T-cell (primary cell): Measurements from ENCODE around the gene SSBP3. TPM values are rescaled to one million over a fixed set of nuclear protein-coding genes. Genes with fewer than 3 reads are reported as not detected.

Experiments
- ATAC-seq, 4 experiments: fragments of 200-7000 bp in 3 of 4; fragments of 150-1000 bp in 1 of 4; cut with Tn5 transposase; replicated peaks in 1 of 4; 1 replicate in 3 of 4; 2 replicates in 1 of 4; pipeline ENCODE4 v1.10.0; 2021; ENCODE audit warnings: moderate library complexity in 3 of 4, mild to moderate bottlenecking in 2 of 4, moderate number of reproducible peaks in 1 of 4
- CTCF ChIA-PET, 2 donors: fragments of 300-600 bp; sonication (Branson Sonifier 250); formaldehyde crosslinking; loops; one replicate each; lab custom pipeline; 2022; ENCODE audit warnings: antibody characterized with exemption in 2 of 2; lab: Charles Lee
- POLR2A ChIA-PET, 2 donors: fragments of 300-600 bp; sonication (Branson Sonifier 250); formaldehyde crosslinking; loops; one replicate each; lab custom pipeline; 2022; ENCODE audit warnings: antibody characterized with exemption in 2 of 2; lab: Charles Lee
- DNase-seq, 35 experiments: peaks; one replicate each; pipeline versions ENCODE4 v3.0.0 to v3.0.0-alpha.2; 2013 to 2023
- H3K27ac ChIP-seq: one replicate; pipeline ENCODE4 v1.5.1; 2013; ENCODE audit warnings: low read length
- H3K27me3 ChIP-seq, 2 experiments: replicated peaks in 1 of 2; 1 replicate in 1 of 2; 2 replicates in 1 of 2; pipeline versions ENCODE4 v1.6.1 to v1.7.0; 2013; ENCODE audit warnings: low read length in 1 of 2, mixed read lengths in 1 of 2; ENCODE audit not compliant: control insufficient read depth in 2 of 2, insufficient read depth in 2 of 2; ENCODE audit errors: extremely low read depth in 1 of 2
- H3K36me3 ChIP-seq, 2 donors: 1 replicate in 1 of 2; 2 replicates in 1 of 2; pipeline versions ENCODE4 v1.6.1 to v1.7.0; 2013; ENCODE audit warnings: low read length in 1 of 2; ENCODE audit not compliant: control insufficient read depth in 2 of 2, insufficient read depth in 1 of 2; ENCODE audit errors: extremely low read depth in 1 of 2
- H3K4me1 ChIP-seq, 2 experiments: 1 replicate in 1 of 2; 2 replicates in 1 of 2; pipeline versions ENCODE4 v1.6.1 to v1.7.0; 2013; ENCODE audit warnings: low read length in 2 of 2, mixed read lengths in 1 of 2; ENCODE audit not compliant: insufficient read depth in 2 of 2, control insufficient read depth in 1 of 2; ENCODE audit errors: extremely low read depth in 1 of 2
- H3K4me3 ChIP-seq, 2 donors: 1 replicate in 1 of 2; 2 replicates in 1 of 2; pipeline versions ENCODE4 v1.5.1 to v1.7.0; 2013; ENCODE audit warnings: mild to moderate bottlenecking in 2 of 2, low read length in 1 of 2, moderate library complexity in 1 of 2; ENCODE audit not compliant: control insufficient read depth in 1 of 2; ENCODE audit errors: extremely low read depth in 1 of 2
- H3K9me3 ChIP-seq: 2 replicates; pipeline ENCODE4 v1.7.0; 2013
- H3K27ac Mint-ChIP-seq, 2 donors: one replicate each; pipeline ENCODE4 v1.8.0; 2020 to 2021; ENCODE audit warnings: mild to moderate bottlenecking in 2 of 2, mixed read lengths in 2 of 2
- H3K27me3 Mint-ChIP-seq, 2 donors: one replicate each; pipeline ENCODE4 v1.8.0; 2021 to 2022; ENCODE audit warnings: mixed read lengths in 2 of 2
- H3K36me3 Mint-ChIP-seq: one replicate; pipeline ENCODE4 v1.8.0; 2021; ENCODE audit warnings: mixed read lengths
- H3K4me1 Mint-ChIP-seq, 3 donors: one replicate each; pipeline ENCODE4 v1.8.0; 2020 to 2022; ENCODE audit warnings: mixed read lengths in 3 of 3, mild to moderate bottlenecking in 1 of 3
- H3K4me3 Mint-ChIP-seq, 3 donors: one replicate each; pipeline ENCODE4 v1.8.0; 2020 to 2022; ENCODE audit warnings: mild to moderate bottlenecking in 3 of 3, mixed read lengths in 3 of 3, moderate library complexity in 3 of 3
- H3K9me3 Mint-ChIP-seq, 3 donors: one replicate each; pipeline ENCODE4 v1.8.0; 2020 to 2022; ENCODE audit warnings: mixed read lengths in 3 of 3
- whole genome bisulfite sequencing: methylation state at CpG from one replicate; pipeline ENCODE4 v1.1.5; 2013; ENCODE audit warnings: missing lambda C conversion rate; ENCODE audit not compliant: insufficient coverage; 5-methylcytosine and 5-hydroxymethylcytosine counted together
- total RNA-seq, 35 experiments: library from RNA in 6 of 35; stranded (reverse) in 6 of 35; fragments of 120-200 nt in 1 of 35; gene quantifications; one replicate each; pipeline versions ENCODE4 v1.2.1 to v1.2.4 and lab custom pipeline; 2013 to 2026

The SSBP3 gene
- total RNA-seq, 5 donors from 2014 or later (not counting 1 experiment from before 2014, with no cell fraction given) = 51.5 to 84.5 (median 69.2) TPM

DNA sequence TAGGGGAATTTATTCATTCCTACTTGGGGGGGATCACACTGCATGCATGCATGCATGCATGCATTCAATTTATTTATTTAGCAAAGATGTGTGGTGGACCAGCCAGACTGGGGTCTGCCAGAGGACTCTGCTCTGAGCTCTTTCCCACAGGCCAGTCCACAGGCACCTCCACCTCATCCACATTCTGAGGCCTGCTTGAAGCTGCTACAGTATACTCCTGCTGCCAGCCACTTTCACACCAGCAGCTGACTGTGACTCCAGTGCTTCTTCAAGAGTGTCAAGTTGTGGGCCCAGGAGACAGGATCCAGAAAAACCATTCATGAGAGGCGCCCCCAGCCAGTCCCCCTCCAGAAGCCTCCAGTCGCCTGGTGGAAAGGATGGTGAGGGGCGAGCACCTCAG is 30.9 kb downstream of the SSBP3 start:
- CTCF ChIA-PET = no interaction called here

DNA sequence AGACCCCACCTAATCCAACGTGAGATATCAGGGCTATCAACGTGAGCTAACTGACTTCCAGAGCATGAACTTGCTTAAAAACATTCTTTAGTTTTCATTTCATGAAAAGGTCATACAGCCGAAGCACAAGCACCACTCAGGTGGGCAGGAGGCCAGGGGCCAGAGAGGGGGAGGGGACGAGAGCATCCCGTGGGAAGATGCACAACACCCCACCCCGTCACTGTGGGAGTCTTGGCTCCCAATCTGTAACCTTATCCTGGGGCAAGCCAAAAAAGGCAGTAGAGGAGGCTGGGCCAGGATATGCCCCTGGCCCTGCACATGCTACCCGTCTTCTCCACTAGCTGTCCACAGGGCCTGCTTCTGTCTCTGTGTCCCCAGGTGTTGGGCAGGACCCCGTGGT is 31.4 kb downstream of the SSBP3 start:
- Histone ChIP-seq H3K4me1 (peaks cover 36 to 82% of the 10 kb centered on the region in 2 experiments), H3K4me3 (no peak overlapping the region), H3K9me3 (no peaks in the 10 kb centered on the region), H3K27ac (no peak overlapping the region), H3K36me3 (peaks cover 0 to 8% of the 10 kb centered on the region in 2 donors), H3K27me3 (no peaks in the 10 kb centered on the region)
- peak overlapping the region in 1 of 3 donors; percentile 15 for H3K4me3 Mint-ChIP-seq
- ChIA-PET POLR2A (no interaction called here), CTCF (no interaction called here)
- DNase-seq (no peak), ATAC-seq (no peak)
- no peaks in the 10 kb centered on the region for H3K27me3 Mint-ChIP-seq
- H3K27ac Mint-ChIP-seq = no peak overlapping the region
- H3K9me3 Mint-ChIP-seq = no peaks in the 10 kb centered on the region
- H3K4me1 Mint-ChIP-seq = peaks cover 86 to 95% (median 90%) of the 10 kb centered on the region in 3 donors
- 84% methylated on average over 7 of the region's 8 CpGs for WGBS
- peaks cover 21% of the 10 kb centered on the region for H3K36me3 Mint-ChIP-seq

More for the DNA sequence above, 30.9 kb downstream of the SSBP3 start:
- H3K36me3 Mint-ChIP-seq = peaks cover 16% of the 10 kb centered on the region
- H3K4me1 ChIP-seq = peaks cover 37 to 88% of the 10 kb centered on the region in 2 experiments
- H3K36me3 ChIP-seq = peaks cover 0 to 11% of the 10 kb centered on the region in 2 donors
- no peak for DNase-seq
- ATAC-seq = no peak
- no peak overlapping the region for H3K4me3 ChIP-seq
- H3K27ac ChIP-seq = no peak overlapping the region
- no CpG with 5 or more reads among the region's 3 CpGs for WGBS
- no peak overlapping the region for H3K4me3 Mint-ChIP-seq
- H3K9me3 ChIP-seq = no peaks in the 10 kb centered on the region
- no peaks in the 10 kb centered on the region for H3K27me3 Mint-ChIP-seq
- peak overlapping the region in 1 of 2 donors; percentile 12 for H3K27ac Mint-ChIP-seq
- POLR2A ChIA-PET = no interaction called here
- H3K9me3 Mint-ChIP-seq = no peaks in the 10 kb centered on the region
- H3K27me3 ChIP-seq = no peaks in the 10 kb centered on the region
- peaks cover 88 to 95% (median 90%) of the 10 kb centered on the region in 3 donors for H3K4me1 Mint-ChIP-seq

DNA sequence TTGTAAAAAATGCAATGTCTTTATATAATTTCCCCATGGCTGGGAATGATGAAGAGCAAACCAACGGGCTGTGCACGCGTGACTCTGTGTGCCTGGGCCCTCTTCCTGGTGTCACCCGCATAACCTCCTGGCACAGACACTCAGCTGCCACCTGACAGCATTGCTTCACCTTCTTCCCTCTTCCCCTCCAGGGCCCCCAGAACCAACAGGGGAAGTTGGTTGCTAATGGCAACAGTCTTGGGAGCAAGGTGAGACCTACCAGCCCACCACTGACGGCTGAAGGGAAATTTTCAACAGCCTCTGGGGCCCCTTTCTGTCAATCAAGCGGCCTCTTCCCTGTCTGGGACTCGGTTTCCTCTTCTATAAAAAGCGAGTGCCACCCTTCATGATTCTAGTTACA is 33.2 kb downstream of the SSBP3 start:
- 58% methylated on average over 2 of the region's 8 CpGs for WGBS
- CTCF ChIA-PET = no interaction called here
- Mint-ChIP-seq H3K27ac (peak overlapping the region; percentile 6 to 66), H3K4me3 (peak overlapping the region in 1 of 3 donors; percentile 43), H3K27me3 (no peaks in the 10 kb centered on the region), H3K36me3 (peaks cover 15% of the 10 kb centered on the region), H3K9me3 (no peaks in the 10 kb centered on the region), H3K4me1 (peaks cover 76 to 89% (median 78%) of the 10 kb centered on the region in 3 donors)
- DNase-seq = peak in 7 of 35 experiments; percentile 8 to 45 (median 18)
- H3K27me3 ChIP-seq = no peaks in the 10 kb centered on the region
- H3K27ac ChIP-seq = no peak overlapping the region
- peaks cover 0 to 3% of the 10 kb centered on the region in 2 donors for H3K36me3 ChIP-seq
- peak in 1 of 4 experiments; percentile 78 for ATAC-seq
- H3K4me1 ChIP-seq = peaks cover 33 to 65% of the 10 kb centered on the region in 2 experiments
- H3K4me3 ChIP-seq = peak overlapping the region in 1 of 2 donors; percentile 33
- POLR2A ChIA-PET = no interaction called here
- no peaks in the 10 kb centered on the region for H3K9me3 ChIP-seq

DNA sequence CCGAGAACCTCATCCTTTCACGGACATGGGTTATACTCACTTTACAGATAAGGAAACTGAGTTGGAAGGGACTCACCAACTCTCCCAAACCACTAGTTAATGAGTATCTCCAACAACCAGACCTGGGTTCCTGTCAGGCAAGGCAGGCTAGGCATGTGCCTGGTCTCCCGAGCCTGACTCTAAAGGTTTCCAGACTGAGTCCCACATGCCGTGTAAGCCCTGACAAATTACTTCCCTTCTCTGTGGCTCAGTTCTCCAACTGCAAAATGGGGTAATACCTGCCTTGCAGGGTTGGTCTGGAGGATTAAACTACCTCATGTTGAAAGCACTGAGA is 34.3 kb downstream of the SSBP3 start:
- no peak overlapping the region for H3K27ac ChIP-seq
- peak overlapping the region in 1 of 2 donors; percentile 66 for H3K27ac Mint-ChIP-seq
- peak overlapping the region in 1 of 3 donors; percentile 41 for H3K4me3 Mint-ChIP-seq

DNA sequence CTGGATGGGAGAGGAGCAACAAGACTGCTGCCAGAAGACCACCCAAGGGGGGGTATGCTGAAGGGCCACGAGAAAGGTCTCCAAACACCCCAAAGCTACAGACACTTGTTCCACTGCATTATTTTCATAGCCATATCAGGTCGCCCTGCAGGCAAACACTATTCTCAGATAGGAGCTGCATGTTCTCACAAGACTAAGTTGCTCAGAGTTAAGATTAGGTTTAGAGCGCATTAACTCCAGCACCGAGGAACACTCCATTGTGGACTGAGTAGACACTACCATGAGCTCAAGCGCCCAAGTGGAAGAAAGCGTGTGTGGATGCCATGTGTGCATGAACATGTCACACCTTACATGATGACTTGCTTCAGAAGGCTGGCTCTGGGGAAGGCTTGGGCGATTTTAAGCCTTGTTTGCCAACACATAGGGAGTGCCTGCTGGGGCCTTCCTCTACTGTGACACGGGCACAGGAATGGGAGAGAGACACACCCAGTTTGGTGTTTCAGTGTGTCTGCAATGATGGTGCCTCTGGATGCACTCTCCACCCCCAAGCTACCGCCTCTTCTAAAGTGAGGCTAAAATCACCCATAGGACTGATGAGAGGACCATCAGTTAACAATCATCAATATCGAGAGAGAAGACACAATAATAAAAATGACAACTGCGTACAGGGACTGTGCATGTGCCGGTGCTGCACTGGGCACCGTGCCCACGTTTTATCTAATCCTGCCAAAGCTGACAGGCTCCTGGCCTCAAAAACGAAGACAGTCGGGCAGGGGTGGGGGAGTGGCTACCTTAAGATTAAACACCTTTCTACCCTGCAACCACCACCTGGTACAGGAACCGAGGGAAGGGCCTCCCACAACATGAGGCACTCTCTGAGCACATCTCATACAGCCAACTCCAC is 34.9 kb downstream of the SSBP3 start:
- Histone ChIP-seq H3K4me1 (peaks cover 22 to 50% of the 10 kb centered on the region in 2 experiments), H3K36me3 (no peaks in the 10 kb centered on the region), H3K9me3 (no peaks in the 10 kb centered on the region), H3K27ac (no peak overlapping the region), H3K4me3 (no peak overlapping the region), H3K27me3 (no peaks in the 10 kb centered on the region)
- CTCF ChIA-PET = no interaction called here
- Mint-ChIP-seq H3K27ac (no peak overlapping the region), H3K4me1 (peaks cover 62 to 82% (median 67%) of the 10 kb centered on the region in 3 donors), H3K4me3 (peak overlapping the region in 1 of 3 donors; percentile 41), H3K9me3 (no peaks in the 10 kb centered on the region), H3K36me3 (peaks cover 15% of the 10 kb centered on the region), H3K27me3 (no peaks in the 10 kb centered on the region)
- ATAC-seq = peak in 1 of 4 experiments; percentile 28
- POLR2A ChIA-PET = no interaction called here
- 98% methylated on average over 8 of the region's 17 CpGs for WGBS
- peak in 1 of 35 experiments; percentile 4 for DNase-seq

More for the DNA sequence above, 34.3 kb downstream of the SSBP3 start:
- CTCF ChIA-PET = no interaction called here
- no peak overlapping the region for H3K4me3 ChIP-seq
- H3K9me3 Mint-ChIP-seq = no peaks in the 10 kb centered on the region
- DNase-seq (no peak), ATAC-seq (no peak)
- peaks cover 26 to 56% of the 10 kb centered on the region in 2 experiments for H3K4me1 ChIP-seq
- 100% methylated on average over 3 of the region's 4 CpGs for WGBS
- H3K36me3 Mint-ChIP-seq = peaks cover 15% of the 10 kb centered on the region
- H3K9me3 ChIP-seq = no peaks in the 10 kb centered on the region
- no peaks in the 10 kb centered on the region for H3K27me3 Mint-ChIP-seq
- POLR2A ChIA-PET = no interaction called here
- H3K27me3 ChIP-seq = no peaks in the 10 kb centered on the region
- peaks cover 67 to 84% (median 69%) of the 10 kb centered on the region in 3 donors for H3K4me1 Mint-ChIP-seq
- H3K36me3 ChIP-seq = no peaks in the 10 kb centered on the region

DNA sequence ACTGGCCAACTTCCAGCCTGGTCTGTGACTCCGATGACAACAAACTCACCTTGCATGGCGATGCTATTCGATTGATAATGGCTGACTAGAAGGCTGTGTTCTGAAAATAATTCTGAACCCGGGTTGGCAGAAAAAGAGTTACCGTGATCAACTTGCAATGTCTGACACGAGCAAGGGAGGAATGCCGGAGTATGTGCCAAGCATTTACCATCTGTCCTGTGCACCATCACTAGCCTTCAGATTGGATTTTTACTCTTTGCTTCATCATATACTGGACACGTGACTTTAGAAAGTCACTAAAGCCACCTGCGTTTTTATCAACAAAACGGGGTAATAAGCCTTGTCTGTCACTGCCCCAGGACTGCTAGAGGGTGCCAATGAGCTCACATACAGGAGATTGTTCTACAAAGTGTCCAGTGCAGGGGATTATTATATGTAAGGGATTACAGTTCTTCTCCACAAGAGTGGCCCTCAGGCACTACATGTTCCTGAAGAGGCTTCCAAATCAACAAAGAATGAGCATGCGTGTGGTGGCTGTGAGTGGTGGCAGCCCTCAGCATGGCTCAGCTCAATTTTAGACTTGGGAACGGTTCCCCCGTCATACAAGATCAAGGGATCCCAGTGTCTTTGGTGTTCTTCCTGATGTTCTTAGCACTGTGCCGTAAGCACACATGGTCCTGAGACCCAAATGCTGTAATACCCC is 35.8 kb downstream of the SSBP3 start:
- Histone ChIP-seq H3K4me1 (peaks cover 22 to 45% of the 10 kb centered on the region in 2 experiments), H3K36me3 (no peaks in the 10 kb centered on the region), H3K9me3 (no peaks in the 10 kb centered on the region), H3K27me3 (no peaks in the 10 kb centered on the region), H3K4me3 (no peak overlapping the region), H3K27ac (no peak overlapping the region)
- DNase-seq = no peak
- peaks cover 15% of the 10 kb centered on the region for H3K36me3 Mint-ChIP-seq
- no peak overlapping the region for H3K27ac Mint-ChIP-seq
- no peak for ATAC-seq
- peaks cover 62 to 84% (median 69%) of the 10 kb centered on the region in 3 donors for H3K4me1 Mint-ChIP-seq
- POLR2A ChIA-PET = no interaction called here
- CTCF ChIA-PET = no interaction called here
- no peak overlapping the region for H3K4me3 Mint-ChIP-seq
- WGBS = 100% methylated on average over 8 of the region's 14 CpGs
- no peaks in the 10 kb centered on the region for H3K27me3 Mint-ChIP-seq
- H3K9me3 Mint-ChIP-seq = no peaks in the 10 kb centered on the region
